ENCODE results near the gene MBD3L2. TPM values are rescaled to one million over a fixed set of nuclear protein-coding genes. Genes with fewer than 3 reads are reported as not detected.
"Not testable (repeated sequence)": the region's sequence is repeated elsewhere in the genome, so short reads cannot be mapped to it uniquely, and the experiment has no call there.

MBD3L2 gene
- total RNA-seq, 1 experiment from 2014 or later: not detected

- intact Hi-C loops (cut with micrococcal nuclease; ENCODE audit: unreplicated experiment); H3K79me2 ChIP-seq (ENCODE audit: low read depth); DNase-seq; H4K20me1 ChIP-seq (ENCODE audit: insufficient read depth); POLR2A ChIA-PET (ENCODE audit: unreplicated experiment); H2AFZ ChIP-seq; H3K27ac ChIP-seq; H3K27me3 ChIP-seq (ENCODE audit: insufficient read depth, low read depth); H3K9me2 ChIP-seq (ENCODE audit: insufficient read depth); H3K4me2 ChIP-seq; H3F3A ChIP-seq (ENCODE audit: insufficient read depth, low read depth); BruUV-seq (replicated peaks); H3K4me3 ChIP-seq; H3K36me3 ChIP-seq (ENCODE audit: low read depth); H3K9me3 ChIP-seq (ENCODE audit: insufficient read depth, low read depth); CTCF ChIA-PET; H3K4me1 ChIP-seq (replicated peaks; ENCODE audit: insufficient read depth): not testable (repeated sequence)
These were observed 18.8 kb upstream of the MBD3L2 start, which contains the start of gene MBD3L5 for GRCh38 chr19:7030278-7030677. Gene MBD3L5, plus strand, starts transcription at chr19:7030578. Its CDS starts 34 bp downstream, at chr19:7030612.

DNA sequence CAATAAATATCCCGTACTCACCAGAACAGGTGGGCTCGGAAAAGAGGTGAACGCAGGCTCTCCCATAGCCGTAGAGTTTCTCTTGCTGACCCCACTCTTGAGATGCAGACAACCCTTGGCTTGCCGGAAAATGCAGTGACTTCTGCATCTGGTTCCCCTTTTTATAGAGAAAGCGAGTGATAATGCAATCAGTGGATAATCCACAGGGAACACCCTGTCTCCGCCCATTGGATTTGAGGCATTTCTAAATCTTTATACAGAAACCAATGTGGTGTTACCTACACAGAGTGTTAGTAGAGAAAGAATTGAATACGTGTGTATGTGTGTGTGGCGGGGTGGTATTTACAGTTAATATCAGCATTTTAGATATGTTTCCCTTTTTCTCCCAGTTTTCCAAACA, 9.0 kb upstream of the MBD3L2 start, which contains the start of gene MBD3L4:
TSS of gene MBD3L4 (minus strand) at position 101 of the 400 bp plus-strand sequence. CDS start at position 66, 35 bp downstream.
- H3K79me2 ChIP-seq (ENCODE audit: low read depth); H3K9me3 ChIP-seq (ENCODE audit: insufficient read depth, low read depth); H3K4me3 ChIP-seq; H3K27ac ChIP-seq; H3K9me2 ChIP-seq (ENCODE audit: insufficient read depth); H3K4me2 ChIP-seq; H2AFZ ChIP-seq; H3K4me1 ChIP-seq (replicated peaks; ENCODE audit: insufficient read depth); DNase-seq; intact Hi-C loops (cut with micrococcal nuclease; ENCODE audit: unreplicated experiment); H4K20me1 ChIP-seq (ENCODE audit: insufficient read depth); BruUV-seq (replicated peaks); CTCF ChIA-PET; H3K27me3 ChIP-seq (ENCODE audit: insufficient read depth, low read depth); H3F3A ChIP-seq (ENCODE audit: insufficient read depth, low read depth); H3K36me3 ChIP-seq (ENCODE audit: low read depth); POLR2A ChIA-PET (ENCODE audit: unreplicated experiment): not testable (repeated sequence)

- BruUV-seq (replicated peaks); POLR2A ChIA-PET (ENCODE audit: unreplicated experiment): not testable (repeated sequence)
These were observed 7.6 kb upstream of the MBD3L2 start for GRCh38 chr19:7041563-7041962.

DNA sequence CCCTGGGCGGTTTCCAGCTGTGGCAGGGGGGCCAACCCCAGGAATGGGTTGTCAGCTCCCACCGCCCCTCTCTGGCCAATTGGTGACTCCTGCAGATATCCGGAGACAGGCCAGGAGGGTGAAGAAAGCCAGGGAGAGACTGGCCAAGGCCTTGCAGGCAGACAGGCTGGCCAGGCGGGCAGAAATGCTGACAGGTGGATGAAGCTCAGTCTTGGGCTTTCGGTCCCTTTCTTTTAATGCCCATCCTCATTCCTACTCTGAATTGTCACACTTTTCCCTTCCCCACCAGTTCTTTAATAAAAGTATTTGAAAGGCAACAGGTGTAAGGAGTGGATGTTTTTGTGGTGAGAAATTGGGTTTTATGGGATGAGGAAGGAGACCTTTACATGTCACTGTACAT, 2.3 kb downstream of the MBD3L2 start:
- H3K79me2 ChIP-seq (ENCODE audit: low read depth); H3K4me1 ChIP-seq (replicated peaks; ENCODE audit: insufficient read depth); H3F3A ChIP-seq (ENCODE audit: insufficient read depth, low read depth); DNase-seq; H2AFZ ChIP-seq; H3K4me3 ChIP-seq; H3K27ac ChIP-seq; POLR2A ChIA-PET (ENCODE audit: unreplicated experiment); H4K20me1 ChIP-seq (ENCODE audit: insufficient read depth); H3K36me3 ChIP-seq (ENCODE audit: low read depth); CTCF ChIA-PET; H3K27me3 ChIP-seq (ENCODE audit: insufficient read depth, low read depth); intact Hi-C loops (cut with micrococcal nuclease; ENCODE audit: unreplicated experiment); H3K4me2 ChIP-seq; BruUV-seq (replicated peaks); H3K9me2 ChIP-seq (ENCODE audit: insufficient read depth); H3K9me3 ChIP-seq (ENCODE audit: insufficient read depth, low read depth): not testable (repeated sequence)

More at GRCh38 chr19:7041563-7041962, 7.6 kb upstream of the MBD3L2 start:
- DNase-seq; H3K36me3 ChIP-seq (ENCODE audit: low read depth); H3K9me2 ChIP-seq (ENCODE audit: insufficient read depth); H3K4me2 ChIP-seq; H3K79me2 ChIP-seq (ENCODE audit: low read depth); H4K20me1 ChIP-seq (ENCODE audit: insufficient read depth); H3K9me3 ChIP-seq (ENCODE audit: insufficient read depth, low read depth); H3K4me1 ChIP-seq (replicated peaks; ENCODE audit: insufficient read depth); H3K4me3 ChIP-seq; H3K27ac ChIP-seq; CTCF ChIA-PET; intact Hi-C loops (cut with micrococcal nuclease; ENCODE audit: unreplicated experiment); H3F3A ChIP-seq (ENCODE audit: insufficient read depth, low read depth); H3K27me3 ChIP-seq (ENCODE audit: insufficient read depth, low read depth); H2AFZ ChIP-seq: not testable (repeated sequence)

GRCh38 chr19:7052896-7053295, 3.8 kb downstream of the MBD3L2 start:
- H3K9me2 ChIP-seq (ENCODE audit: insufficient read depth); H4K20me1 ChIP-seq (ENCODE audit: insufficient read depth); H3K79me2 ChIP-seq (ENCODE audit: low read depth); H3K4me1 ChIP-seq (replicated peaks; ENCODE audit: insufficient read depth); CTCF ChIA-PET; H3K9me3 ChIP-seq (ENCODE audit: insufficient read depth, low read depth); H2AFZ ChIP-seq; H3K4me3 ChIP-seq; BruUV-seq (replicated peaks); POLR2A ChIA-PET (ENCODE audit: unreplicated experiment); H3K27me3 ChIP-seq (ENCODE audit: insufficient read depth, low read depth); H3K4me2 ChIP-seq; H3F3A ChIP-seq (ENCODE audit: insufficient read depth, low read depth); H3K27ac ChIP-seq; DNase-seq; H3K36me3 ChIP-seq (ENCODE audit: low read depth); intact Hi-C loops (cut with micrococcal nuclease; ENCODE audit: unreplicated experiment): not testable (repeated sequence)

- H3K79me2 ChIP-seq (ENCODE audit: low read depth); H3K9me2 ChIP-seq (ENCODE audit: insufficient read depth); H3K4me3 ChIP-seq; H3F3A ChIP-seq (ENCODE audit: insufficient read depth, low read depth); H3K27ac ChIP-seq; H3K36me3 ChIP-seq (ENCODE audit: low read depth); H3K4me2 ChIP-seq; H4K20me1 ChIP-seq (ENCODE audit: insufficient read depth); H3K4me1 ChIP-seq (replicated peaks; ENCODE audit: insufficient read depth); POLR2A ChIA-PET (ENCODE audit: unreplicated experiment); CTCF ChIA-PET; BruUV-seq (replicated peaks); H3K27me3 ChIP-seq (ENCODE audit: insufficient read depth, low read depth); DNase-seq; H2AFZ ChIP-seq; intact Hi-C loops (cut with micrococcal nuclease; ENCODE audit: unreplicated experiment); H3K9me3 ChIP-seq (ENCODE audit: insufficient read depth, low read depth): not testable (repeated sequence)
These were observed 5.7 kb downstream of the MBD3L2 start for GRCh38 chr19:7054635-7055368.

- intact Hi-C loops (cut with micrococcal nuclease; ENCODE audit: unreplicated experiment); H3K9me3 ChIP-seq (ENCODE audit: insufficient read depth, low read depth); H3K9me2 ChIP-seq (ENCODE audit: insufficient read depth); H4K20me1 ChIP-seq (ENCODE audit: insufficient read depth); H3K27ac ChIP-seq; H3K79me2 ChIP-seq (ENCODE audit: low read depth); H3K4me3 ChIP-seq; H3K4me2 ChIP-seq; CTCF ChIA-PET; H3K4me1 ChIP-seq (replicated peaks; ENCODE audit: insufficient read depth); POLR2A ChIA-PET (ENCODE audit: unreplicated experiment); H3K36me3 ChIP-seq (ENCODE audit: low read depth); DNase-seq; BruUV-seq (replicated peaks); H2AFZ ChIP-seq; H3F3A ChIP-seq (ENCODE audit: insufficient read depth, low read depth); H3K27me3 ChIP-seq (ENCODE audit: insufficient read depth, low read depth): not testable (repeated sequence)
These were observed 6.6 kb downstream of the MBD3L2 start for GRCh38 chr19:7055679-7056078.
